Caki2 (cell line): ENCODE results near the gene ZKSCAN4. TPM values are rescaled to one million over a fixed set of nuclear protein-coding genes. Genes with fewer than 3 reads are reported as not detected.
A peak's percentile ranks its signal among the peaks of the same experiment; 100 is the strongest.

Source experiments
- DNase-seq: peaks from one replicate; pipeline ENCODE4 v3.0.0-alpha.2; 2015; ENCODE audit warnings: low read depth
- in situ Hi-C: cut with HindIII; loops from 2 replicates; pipeline ENCODE4 v1.10.0; 2016; ENCODE audit warnings: low sequenced_read_pairs, low pct_unique_long_range_greater_than_20kb, mixed read lengths
- total RNA-seq: library from RNA; depleted of rRNA; stranded (reverse); fragments of >200 nt; shearing (Covaris generic); gene quantifications from 2 replicates; pipeline ENCODE4 v1.2.3, GENCODE V29; 2014; ENCODE audit warnings: low replicate concordance; rRNA removed

The ZKSCAN4 gene
- total RNA-seq, 1 experiment from 2014 or later = 16.9 TPM

DNA sequence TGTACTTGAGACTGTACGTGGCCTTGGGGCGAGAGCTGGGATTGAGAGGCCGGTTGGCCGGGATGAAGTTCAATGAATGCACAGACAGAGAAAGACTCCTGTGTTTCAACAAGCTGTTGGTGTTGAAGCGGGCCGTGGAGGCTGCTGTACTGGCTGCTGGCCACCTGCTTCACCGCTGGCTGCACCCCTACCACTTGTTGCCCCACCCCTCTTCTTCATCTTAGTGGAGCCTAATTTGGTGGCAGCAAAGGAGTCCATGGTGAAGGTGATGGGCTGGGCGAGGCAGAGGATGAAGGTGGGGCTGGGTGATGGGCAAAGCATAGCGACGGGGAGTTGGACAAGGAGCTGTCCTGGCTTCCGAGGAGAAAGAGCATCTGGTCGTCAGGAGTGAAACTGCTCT lies 34.2 kb downstream of the ZKSCAN4 start:
- DNase-seq = no peak
- in situ Hi-C loops = no loop called here

DNA sequence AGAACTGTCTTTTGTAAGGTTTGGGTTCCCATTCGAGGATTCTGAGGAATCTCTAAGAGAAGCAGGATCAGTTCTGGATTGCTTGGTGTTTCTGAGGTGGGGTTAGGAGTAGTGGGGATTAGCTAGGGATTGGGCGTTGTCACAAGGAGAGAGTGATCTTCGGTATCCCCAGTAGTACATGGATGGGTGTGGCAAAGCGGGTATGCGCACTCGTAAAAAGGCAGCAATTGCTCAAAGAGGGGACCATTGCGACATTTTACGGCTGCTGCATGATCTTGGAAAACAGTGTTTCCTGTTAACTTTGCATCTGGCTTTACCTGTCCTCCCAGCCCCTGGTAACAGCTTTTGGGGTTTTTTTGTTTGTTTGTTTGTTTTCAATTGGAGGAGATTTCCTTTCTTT lies 36.6 kb downstream of the ZKSCAN4 start:
- peak; percentile 57 for DNase-seq
- in situ Hi-C loops = no loop called here

DNA sequence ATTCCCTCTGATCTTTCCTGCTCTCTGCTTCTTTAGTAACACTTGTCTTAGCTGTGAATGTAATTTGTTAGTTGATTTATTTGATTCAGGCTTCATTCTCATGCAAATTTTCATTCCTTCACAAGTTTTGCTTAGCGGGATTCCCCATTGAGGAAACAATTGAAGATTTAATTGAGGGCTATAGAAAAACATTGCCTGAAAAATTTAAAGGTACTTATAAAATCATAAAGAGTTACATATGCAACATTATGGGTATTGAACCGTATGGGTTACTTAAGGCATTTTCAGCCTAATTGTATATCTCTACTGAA lies 38.9 kb downstream of the ZKSCAN4 start:
- no peak for DNase-seq
- in situ Hi-C loops = no loop called here

DNA sequence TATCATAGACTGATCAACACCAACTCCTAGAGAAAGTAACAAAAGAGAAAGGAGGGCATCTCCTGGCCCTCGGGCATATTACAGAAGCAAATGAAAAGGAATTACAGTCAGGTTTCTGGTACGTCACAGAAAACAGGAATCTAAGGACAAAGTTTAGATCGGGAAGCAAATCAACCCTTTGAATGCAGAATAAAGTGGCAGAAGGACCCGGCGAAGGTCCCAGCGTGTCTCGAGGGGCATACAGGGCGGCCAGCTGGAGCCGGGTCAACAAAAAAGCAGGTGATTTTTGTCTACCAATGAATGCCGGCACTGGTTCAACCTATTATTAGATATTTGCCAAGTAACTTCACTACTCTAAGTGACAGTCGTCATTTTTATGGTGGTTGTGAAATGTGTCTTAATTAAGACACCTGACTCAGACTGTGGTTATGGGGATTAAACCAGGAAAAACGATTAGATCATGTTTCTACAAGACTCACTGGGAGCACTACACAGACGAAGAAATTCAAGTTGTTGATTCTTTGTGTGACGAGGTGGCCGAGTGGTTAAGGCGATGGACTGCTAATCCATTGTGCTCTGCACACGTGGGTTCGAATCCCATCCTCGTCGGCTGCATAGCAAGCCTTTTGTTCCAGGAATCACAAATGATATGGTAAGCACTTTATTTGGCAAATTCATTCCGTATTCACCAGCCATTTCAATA lies 39.4 kb downstream of the ZKSCAN4 start:
- in situ Hi-C loops = no loop called here
- peak; percentile 88 for DNase-seq

DNA sequence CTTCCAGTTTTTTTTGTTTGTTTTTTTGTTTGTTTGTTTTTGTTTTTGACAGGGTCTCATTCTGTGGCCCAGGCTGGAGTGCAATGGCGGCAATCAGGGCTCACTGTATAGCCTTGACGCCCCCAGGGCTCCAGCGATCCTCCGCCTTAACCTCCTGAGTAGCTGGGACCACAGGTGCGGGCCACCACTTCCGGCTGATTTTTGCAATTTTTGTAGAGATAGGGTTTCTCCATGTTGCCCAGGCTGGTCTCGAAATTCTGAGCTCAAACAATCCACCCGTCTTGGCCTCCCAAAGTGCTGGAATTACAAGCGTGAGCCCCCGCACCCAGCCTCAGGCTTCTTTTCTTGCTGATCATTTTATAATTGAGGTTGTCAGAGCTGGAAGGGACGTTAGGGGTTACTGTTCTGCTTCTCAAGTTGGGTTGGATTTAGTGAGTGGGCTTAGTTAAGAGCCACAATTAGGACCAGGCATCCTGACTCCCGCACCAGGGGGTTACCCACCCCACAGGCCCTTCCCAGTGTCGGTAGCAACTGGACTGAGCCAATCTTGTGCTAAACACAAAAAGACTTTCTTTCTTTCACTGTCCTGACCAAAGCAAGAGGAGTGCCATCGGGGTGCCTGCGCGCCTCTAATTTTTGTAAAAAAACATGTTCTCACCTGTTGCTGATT lies 40.1 kb downstream of the ZKSCAN4 start:
- in situ Hi-C loops = no loop called here
- DNase-seq = no peak

DNA sequence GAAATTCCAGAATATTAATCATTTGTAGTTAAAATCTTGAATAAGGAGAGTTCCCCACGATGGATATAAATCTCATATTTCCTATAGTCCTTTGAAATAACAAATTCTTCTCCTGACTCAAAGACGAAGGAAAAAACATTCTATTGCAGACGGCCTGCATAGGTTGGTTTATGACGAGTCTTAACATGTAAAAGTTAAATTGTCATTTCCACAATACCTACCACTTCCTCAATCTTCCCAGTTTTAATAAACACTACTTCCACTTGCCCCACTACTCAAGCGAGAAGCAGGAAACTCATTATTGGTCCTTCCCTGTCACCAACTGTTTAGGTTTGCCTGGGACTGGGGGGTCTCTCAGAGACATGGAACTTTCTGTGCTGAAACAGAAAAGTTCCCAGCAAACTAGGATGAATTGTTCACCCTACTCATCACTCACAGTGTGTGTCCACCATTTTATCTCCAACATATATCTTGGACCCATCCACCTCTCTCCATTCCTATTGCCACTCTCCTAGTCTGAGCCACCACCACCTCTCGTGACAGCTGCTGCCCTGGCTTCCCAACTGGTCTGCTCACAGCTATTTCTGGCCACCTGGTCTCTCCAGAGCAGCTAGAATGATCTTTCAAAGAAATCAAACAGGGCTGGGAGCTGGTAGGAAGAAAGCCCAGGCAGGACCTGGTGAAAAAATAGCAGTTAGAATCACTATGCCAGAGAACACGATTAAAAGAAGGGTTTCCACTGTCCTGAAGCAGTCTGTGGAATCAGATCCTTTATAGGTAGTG lies 42.1 kb downstream of the ZKSCAN4 start:
- no peak for DNase-seq
- in situ Hi-C loops = no loop called here

DNA sequence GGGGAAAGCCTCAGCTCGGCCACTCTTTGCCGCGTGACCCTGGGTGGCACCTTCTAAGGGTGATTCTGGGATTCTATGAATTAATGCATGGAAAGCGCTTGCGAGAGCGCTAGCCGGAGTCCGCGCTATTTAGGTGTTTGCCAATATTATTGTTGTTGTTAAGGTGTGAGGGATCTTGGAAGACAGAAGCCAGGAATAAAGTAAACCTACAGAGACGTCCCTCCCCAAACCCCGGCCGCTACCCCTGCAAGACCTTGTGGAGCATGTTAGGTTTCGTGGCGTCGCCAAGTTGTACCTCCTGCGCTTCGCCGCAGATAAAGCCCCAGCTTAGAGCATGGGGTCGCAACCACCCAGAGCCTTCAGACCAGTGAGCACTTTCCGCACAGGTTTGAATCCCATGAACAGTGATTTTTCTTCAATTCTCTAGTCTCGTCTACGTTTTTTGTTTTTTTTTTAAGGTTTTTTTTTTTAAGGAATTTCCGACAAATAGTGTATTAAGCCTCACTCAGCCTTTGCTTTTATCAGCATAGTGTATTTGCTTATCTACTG lies 43.9 kb downstream of the ZKSCAN4 start:
- in situ Hi-C loops = no loop called here
- DNase-seq = no peak

DNA sequence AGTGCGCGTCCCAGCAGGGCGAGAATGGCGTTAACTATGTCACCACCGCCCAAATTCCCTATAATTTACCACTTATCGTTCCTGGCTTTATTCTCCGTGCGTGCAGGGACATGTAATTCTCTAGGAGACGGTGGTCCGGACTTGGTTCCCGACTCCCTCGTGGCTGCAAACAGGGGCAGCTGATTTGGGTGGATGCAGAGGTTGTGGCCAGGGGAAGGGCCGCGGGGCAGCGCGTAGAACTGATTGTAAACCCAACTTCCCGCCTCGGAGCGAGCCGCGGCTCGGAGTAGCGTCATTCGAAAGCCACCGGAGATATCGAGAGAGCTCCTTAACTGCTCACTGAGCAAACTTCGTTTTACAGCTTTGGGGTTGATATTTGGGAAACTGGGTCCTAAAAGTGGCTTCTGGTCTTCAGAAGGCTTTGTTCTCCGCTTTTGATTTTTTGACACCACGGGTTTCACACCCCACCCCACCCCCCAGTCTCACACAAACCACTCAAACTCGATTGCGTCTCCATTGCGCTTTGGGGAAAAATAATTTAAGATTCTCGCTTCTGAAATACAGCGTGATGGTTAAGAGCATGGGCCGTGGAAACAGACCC lies 44.5 kb downstream of the ZKSCAN4 start:
- no peak for DNase-seq
- in situ Hi-C loops = no loop called here

DNA sequence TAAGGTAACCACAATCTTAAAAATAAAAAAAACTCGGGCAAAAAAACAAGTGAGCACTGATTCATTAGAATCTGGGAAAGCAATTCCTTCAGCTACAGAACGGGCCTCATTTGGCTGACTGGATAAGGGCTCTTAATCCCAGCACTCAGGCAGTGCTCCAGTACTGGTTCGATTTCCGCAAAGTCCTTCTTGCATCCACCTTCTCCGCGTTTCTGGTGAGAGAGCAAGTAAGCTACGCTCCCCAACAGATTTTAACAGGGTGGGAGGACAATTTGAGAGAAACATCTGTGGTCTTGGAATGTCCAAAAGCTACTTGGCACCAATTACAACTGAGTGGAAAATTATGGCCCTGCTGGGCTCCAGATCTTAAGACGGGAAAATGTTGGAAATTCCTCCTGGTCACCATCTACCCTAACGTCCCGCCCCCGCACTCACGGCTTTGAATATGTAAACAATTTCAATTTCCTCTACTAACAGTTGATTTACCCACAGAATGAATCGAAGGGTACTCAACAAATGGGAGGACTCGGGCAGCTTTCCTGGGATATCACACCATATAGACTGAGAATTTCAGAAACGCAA lies 45.0 kb downstream of the ZKSCAN4 start:
- in situ Hi-C loops = no loop called here
- no peak for DNase-seq

DNA sequence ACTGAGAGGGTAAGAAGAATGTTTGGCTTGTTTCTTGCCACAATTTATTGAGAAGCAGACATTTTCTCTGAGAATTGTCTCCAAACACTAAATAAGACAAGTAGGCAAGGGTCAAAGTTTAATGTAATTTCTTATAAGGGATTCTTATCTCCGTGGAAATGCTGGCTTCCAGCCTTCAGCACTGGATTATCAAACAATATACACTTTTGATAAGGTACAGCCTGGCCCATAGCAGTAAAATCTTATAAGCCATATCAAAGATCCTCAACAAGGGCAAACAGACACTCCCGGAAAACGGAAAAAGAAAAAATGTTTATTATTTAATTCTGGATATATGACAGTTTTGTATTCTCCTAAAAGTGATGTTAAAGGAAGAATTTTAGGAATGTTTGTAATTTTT lies 45.5 kb downstream of the ZKSCAN4 start:
- DNase-seq = no peak
- in situ Hi-C loops = no loop called here

DNA sequence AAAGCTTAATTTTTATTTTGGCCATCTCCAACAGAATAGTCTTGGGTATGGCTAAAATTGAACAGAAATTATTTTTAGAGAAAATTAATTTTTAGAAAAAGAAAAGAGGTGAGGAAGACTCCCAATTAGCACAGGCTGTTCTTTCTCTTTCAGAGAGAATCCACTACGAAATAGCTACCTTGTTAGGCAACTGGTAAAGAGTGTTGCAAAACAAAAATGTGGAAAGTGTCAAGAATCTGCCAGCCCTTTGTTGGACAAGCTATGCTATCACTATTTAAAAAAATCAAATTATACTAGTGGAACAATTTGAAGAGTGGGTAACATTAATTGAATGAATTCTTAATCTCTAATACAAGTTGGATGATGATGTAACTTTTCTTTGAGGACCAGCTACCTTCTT lies 46.2 kb downstream of the ZKSCAN4 start:
- DNase-seq = no peak
- in situ Hi-C loops = no loop called here

DNA sequence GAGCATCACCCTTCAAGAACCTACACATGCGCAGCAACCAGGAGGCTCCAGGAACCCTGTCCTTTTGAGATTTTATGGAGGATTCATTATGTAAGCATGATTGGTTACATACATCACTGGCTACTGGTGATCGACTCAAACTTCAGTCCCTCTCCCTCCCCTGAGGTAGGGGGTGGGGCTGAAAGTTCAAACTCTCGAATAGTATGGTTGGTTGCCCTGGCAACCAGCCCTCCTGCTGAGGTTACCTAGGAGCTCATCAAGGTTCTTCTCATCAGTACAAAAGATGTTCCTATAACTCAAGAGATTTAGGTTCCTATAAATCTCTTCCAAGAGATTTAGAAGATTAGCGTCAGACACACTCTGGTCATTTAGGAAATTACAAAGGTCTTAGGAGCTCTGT lies 48.9 kb downstream of the ZKSCAN4 start:
- in situ Hi-C loops = no loop called here
- no peak for DNase-seq

DNA sequence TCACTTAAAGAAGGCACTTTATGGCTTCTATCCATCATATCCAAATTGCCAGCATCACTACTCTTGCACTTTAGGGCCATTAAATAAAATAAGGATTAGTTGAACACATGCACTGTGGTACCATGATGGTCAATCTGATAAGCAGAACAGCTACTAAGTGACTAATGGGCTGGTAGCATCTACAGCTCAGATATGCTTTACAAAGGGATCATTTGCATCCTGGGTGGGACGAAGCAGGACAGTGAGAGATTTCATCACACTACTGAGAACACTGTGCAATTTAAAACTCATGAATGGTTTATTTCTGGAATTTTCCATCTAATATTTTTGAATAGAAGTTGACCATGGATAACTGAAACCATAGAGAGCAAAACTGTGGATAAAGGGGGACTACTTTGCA lies 52.0 kb downstream of the ZKSCAN4 start:
- in situ Hi-C loops = no loop called here

More for the DNA sequence above, 52.0 kb downstream of the ZKSCAN4 start:
- no peak for DNase-seq

Other genes with a start within 250 kb of the ZKSCAN4 start
- 2.1 and 2.4 TPM in 2 replicates for gene ZNF165, start 171.7 kb downstream of the ZKSCAN4 start, total RNA-seq
- 0.88 and 4.8 TPM in 2 replicates for gene ZSCAN16, start 127.7 kb downstream of the ZKSCAN4 start, total RNA-seq
- 6.9 TPM in 2 replicates for gene ZKSCAN8, start 110.4 kb downstream of the ZKSCAN4 start, total RNA-seq
- gene ZSCAN9, start 27.0 kb downstream of the ZKSCAN4 start, total RNA-seq = 11.3 and 17.1 TPM in 2 replicates
- not detected in 2 replicates for gene NKAPL, start 7.0 kb upstream of the ZKSCAN4 start, total RNA-seq
- gene ZSCAN26, start 14.9 kb upstream of the ZKSCAN4 start, total RNA-seq = 20.0 and 29.9 TPM in 2 replicates
- gene PGBD1, start 29.3 kb upstream of the ZKSCAN4 start, total RNA-seq = 0.52 TPM in 1 of 2 replicates, not detected in the other
- gene ZSCAN31, start 83.9 kb upstream of the ZKSCAN4 start, total RNA-seq = 97.8 and 235 TPM in 2 replicates
- gene ZKSCAN3, start 97.7 kb upstream of the ZKSCAN4 start, total RNA-seq = 5.9 and 6.2 TPM in 2 replicates
- gene ZSCAN12, start 147.5 kb upstream of the ZKSCAN4 start, total RNA-seq = 6.9 and 7.3 TPM in 2 replicates
- gene ZSCAN23, start 191.2 kb upstream of the ZKSCAN4 start, total RNA-seq = 1.2 and 13.7 TPM in 2 replicates